ENCODE measurements around the gene KCTD15. TPM values are rescaled to one million over a fixed set of nuclear protein-coding genes. Genes with fewer than 3 reads are reported as not detected.

The KCTD15 gene
- total RNA-seq, 2 donors from 2014 or later: 13.8 to 14.0 TPM

DNA sequence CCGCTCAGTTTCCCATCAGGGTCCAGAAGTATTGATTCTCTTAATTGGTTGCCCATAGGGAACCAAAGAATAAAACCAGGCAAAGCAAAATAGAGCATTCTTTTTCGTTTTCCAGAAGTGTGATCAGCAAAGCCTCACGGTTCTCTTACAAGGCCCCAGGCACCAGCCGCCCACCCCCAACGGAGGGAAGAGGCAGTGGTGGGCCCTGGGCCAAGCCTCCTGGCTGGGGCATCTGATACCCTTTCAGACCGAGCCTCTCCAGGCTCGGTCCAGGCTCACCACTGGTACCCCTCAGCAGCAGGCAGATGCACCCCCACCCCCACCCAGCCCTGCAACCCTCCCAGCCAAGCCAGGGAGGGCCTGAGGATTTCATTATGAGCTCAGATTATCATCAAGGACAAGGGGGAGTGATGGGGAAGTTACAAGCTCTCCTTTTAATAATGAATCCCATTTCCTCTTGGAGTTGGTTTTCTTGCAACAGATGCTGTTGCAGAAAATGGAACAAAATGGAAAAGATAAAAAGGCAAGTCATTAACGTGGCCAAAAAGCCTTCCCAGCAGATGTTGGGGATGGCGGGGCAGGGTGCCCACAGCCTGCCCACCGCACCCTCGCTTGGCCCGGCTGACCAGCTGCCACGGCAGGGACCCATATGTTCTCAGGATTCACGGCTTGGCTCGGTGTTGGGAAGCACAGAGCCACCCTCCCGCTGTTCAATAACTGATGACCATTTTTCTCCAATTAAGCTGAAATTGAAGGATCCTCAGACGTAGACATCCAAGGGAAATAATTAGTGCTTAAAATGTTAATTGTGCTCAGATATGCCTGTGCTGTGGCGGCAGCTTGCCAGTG, 45.9 kb upstream of the KCTD15 start:
- H3K9ac ChIP-seq (ENCODE audit: low read depth in 2 of 2, low read length in 2 of 2): no peak overlapping the region
- intact Hi-C loops (cut with DNase I): no loop called here
- no peaks in the 10 kb centered on the region for H3K27me3 ChIP-seq
- H3K9me3 ChIP-seq: no peaks in the 10 kb centered on the region
- H3K27ac ChIP-seq: no peak overlapping the region
- no peak overlapping the region for H3K4me3 ChIP-seq
- TF ChIP-seq, protein P1, sequence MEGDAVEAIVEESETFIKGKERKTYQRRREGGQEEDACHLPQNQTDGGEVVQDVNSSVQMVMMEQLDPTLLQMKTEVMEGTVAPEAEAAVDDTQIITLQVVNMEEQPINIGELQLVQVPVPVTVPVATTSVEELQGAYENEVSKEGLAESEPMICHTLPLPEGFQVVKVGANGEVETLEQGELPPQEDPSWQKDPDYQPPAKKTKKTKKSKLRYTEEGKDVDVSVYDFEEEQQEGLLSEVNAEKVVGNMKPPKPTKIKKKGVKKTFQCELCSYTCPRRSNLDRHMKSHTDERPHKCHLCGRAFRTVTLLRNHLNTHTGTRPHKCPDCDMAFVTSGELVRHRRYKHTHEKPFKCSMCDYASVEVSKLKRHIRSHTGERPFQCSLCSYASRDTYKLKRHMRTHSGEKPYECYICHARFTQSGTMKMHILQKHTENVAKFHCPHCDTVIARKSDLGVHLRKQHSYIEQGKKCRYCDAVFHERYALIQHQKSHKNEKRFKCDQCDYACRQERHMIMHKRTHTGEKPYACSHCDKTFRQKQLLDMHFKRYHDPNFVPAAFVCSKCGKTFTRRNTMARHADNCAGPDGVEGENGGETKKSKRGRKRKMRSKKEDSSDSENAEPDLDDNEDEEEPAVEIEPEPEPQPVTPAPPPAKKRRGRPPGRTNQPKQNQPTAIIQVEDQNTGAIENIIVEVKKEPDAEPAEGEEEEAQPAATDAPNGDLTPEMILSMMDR (IDR thresholded peaks at IDR 0.05): no peak
- no peaks in the 10 kb centered on the region for H3K4me1 ChIP-seq
- H3K36me3 ChIP-seq: no peaks in the 10 kb centered on the region
- DNase-seq: no peak

DNA sequence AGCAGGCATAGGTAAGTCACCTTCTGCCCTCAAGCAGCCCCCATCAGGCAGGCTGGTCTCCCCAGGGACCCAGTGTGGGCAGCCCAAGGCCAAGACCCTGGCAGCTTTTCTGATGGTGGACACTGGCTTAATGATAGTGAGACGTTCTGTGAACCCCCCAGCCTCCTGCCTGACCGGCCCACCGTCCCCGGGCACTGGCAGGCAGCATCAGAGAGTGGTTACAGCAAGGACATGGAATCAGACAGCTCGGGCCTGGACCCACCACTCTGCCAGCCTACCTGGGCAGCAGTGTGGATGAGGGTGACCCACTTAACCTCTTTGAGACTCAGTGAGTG, 45.3 kb upstream of the KCTD15 start:
- H3K9ac ChIP-seq (ENCODE audit: low read depth in 2 of 2, low read length in 2 of 2): no peak overlapping the region
- no peaks in the 10 kb centered on the region for H3K36me3 ChIP-seq
- no peak overlapping the region for H3K27ac ChIP-seq
- TF ChIP-seq, protein P1 (IDR thresholded peaks at IDR 0.05): no peak
- no peaks in the 10 kb centered on the region for H3K9me3 ChIP-seq
- intact Hi-C loops (cut with DNase I): no loop called here
- H3K27me3 ChIP-seq: no peaks in the 10 kb centered on the region
- no peak overlapping the region for H3K4me3 ChIP-seq
- no peaks in the 10 kb centered on the region for H3K4me1 ChIP-seq
- no peak for DNase-seq

DNA sequence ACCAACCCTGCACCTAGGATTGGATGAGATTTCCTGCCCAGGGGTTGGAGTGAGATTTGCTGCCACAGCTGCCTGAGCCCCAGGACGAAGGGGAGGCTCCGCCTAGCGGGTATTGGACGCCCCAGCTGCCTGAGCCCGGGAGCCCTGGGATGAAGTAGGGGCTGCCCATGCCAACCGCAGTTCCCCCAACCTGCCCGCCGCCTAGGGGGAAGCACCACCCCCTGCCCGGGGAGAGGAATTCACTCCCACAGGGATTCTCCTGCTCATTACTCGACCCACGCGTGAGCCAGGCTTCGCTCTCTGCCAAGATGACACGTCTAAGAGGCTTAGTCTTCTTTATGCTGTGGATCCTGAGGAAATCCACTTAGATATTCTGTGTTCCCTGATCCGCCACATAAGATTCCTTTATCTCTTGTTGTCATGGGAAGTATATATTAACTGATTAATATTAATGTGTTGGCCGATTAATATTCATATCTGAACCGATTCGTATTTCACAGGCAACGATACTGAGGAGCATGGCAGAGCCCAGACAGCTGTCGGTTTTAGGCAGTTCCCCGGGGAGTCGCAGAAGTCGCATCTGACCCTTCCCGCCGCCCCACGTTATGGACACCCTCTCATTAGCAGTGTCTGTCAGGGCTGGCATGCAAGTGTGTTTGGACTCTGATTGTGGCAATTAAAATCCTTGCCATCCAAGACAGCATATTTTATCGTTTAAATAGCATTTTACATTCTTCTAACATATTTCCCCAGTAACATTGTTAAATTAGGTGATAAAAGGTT, 44.5 kb upstream of the KCTD15 start:
- H3K27ac ChIP-seq: no peak overlapping the region
- no peaks in the 10 kb centered on the region for H3K9me3 ChIP-seq
- H3K9ac ChIP-seq (ENCODE audit: low read depth in 2 of 2, low read length in 2 of 2): no peak overlapping the region
- no peaks in the 10 kb centered on the region for H3K36me3 ChIP-seq
- TF ChIP-seq, protein P1 (IDR thresholded peaks at IDR 0.05): no peak
- intact Hi-C loops (cut with DNase I): no loop called here
- DNase-seq: no peak
- no peaks in the 10 kb centered on the region for H3K27me3 ChIP-seq
- no peak overlapping the region for H3K4me3 ChIP-seq
- no peaks in the 10 kb centered on the region for H3K4me1 ChIP-seq

DNA sequence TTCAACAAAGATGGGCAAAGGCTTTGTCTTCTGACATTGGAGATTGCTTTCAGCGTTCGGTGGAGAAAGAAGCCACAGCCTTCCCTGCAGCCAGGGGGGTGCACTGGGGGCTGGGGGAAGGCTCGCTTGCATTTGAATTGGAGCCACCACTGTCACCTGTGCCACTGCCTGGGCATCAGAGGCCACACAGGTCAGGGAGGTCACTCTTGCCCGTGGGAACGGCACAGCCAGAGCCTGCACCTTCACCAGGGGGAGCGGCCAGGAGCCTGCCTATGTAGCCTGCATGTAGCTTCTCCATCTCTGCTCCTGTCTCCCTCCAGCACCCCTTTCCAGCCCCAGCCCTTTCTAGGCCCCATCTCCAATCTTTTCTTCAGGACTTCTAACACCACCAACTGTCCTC, 43.7 kb upstream of the KCTD15 start:
- intact Hi-C loops (cut with DNase I): no loop called here
- DNase-seq: no peak

DNA sequence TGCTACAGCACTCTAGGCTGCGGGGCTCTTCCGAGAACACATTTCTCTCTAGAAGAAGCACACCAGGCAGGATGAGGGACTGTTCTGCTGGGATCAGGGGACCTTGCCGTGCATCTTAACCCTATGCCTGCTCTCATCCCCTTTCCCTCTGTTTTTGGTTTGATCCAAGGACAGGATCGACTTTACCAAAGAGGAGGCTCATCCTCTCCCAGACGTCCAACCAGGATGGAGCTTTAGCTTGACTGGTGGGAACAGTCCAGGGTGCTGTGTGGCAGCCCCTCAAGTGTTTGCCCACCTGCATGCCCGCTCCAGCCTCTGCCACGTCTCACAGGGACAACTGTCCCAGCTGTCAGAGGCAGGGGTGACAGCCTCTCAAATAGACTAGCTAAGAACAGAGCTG, 42.3 kb upstream of the KCTD15 start:
- TF ChIP-seq, protein P1 (IDR thresholded peaks at IDR 0.05): no peak

More for the DNA sequence above, 43.7 kb upstream of the KCTD15 start:
- H3K9me3 ChIP-seq: no peaks in the 10 kb centered on the region
- H3K36me3 ChIP-seq: no peaks in the 10 kb centered on the region
- no peaks in the 10 kb centered on the region for H3K27me3 ChIP-seq
- no peaks in the 10 kb centered on the region for H3K4me1 ChIP-seq
- H3K27ac ChIP-seq: no peak overlapping the region
- no peak overlapping the region for H3K4me3 ChIP-seq
- TF ChIP-seq, protein P1 (IDR thresholded peaks at IDR 0.05): no peak
- no peak overlapping the region for H3K9ac ChIP-seq (ENCODE audit: low read depth in 2 of 2, low read length in 2 of 2)

More for the DNA sequence above, 42.3 kb upstream of the KCTD15 start:
- H3K27ac ChIP-seq: no peak overlapping the region
- no peaks in the 10 kb centered on the region for H3K9me3 ChIP-seq
- intact Hi-C loops (cut with DNase I): no loop called here
- no peaks in the 10 kb centered on the region for H3K36me3 ChIP-seq
- H3K9ac ChIP-seq (ENCODE audit: low read depth in 2 of 2, low read length in 2 of 2): no peak overlapping the region
- H3K4me3 ChIP-seq: no peak overlapping the region
- no peak for DNase-seq
- no peaks in the 10 kb centered on the region for H3K27me3 ChIP-seq
- no peaks in the 10 kb centered on the region for H3K4me1 ChIP-seq

Measured in colonic mucosa (tissue), 4 donors.